ENCODE results near the gene SP1.
A peak's percentile ranks its signal among the peaks of the same experiment; 100 is the strongest.
"Not testable (repeated sequence)": the region's sequence is repeated elsewhere in the genome, so short reads cannot be mapped to it uniquely, and the experiment has no call there.

Gene SP1

GRCh38 chr12:53441040-53441833 is 61.3 kb downstream of the SP1 start, which contains the start of gene PRR13:
Gene PRR13, plus strand, starts transcription at chr12:53441734. Its CDS starts 981 bp downstream, at chr12:53442715.
- Histone ChIP-seq H3K9me3 (ENCODE audit: control insufficient read depth in 5 of 5, low read length in 5 of 5) (no peaks in the 10 kb centered on the region), H3K27me3 (ENCODE audit: control insufficient read depth in 5 of 5, insufficient read depth in 4 of 5, low read length in 5 of 5) (no peaks in the 10 kb centered on the region), H3K9ac (ENCODE audit: low read length in 5 of 5) (peak within 1 kb of the TSS; percentile 69 to 88 (median 84)), H3K4me3 (ENCODE audit: low read depth in 1 of 5, low read length in 5 of 5) (peak within 1 kb of the TSS; percentile 79 to 94 (median 89)), H3K27ac (ENCODE audit: low read depth, low read length) (peak within 1 kb of the TSS; percentile 94), H3K4me1 (ENCODE audit: control insufficient read depth in 5 of 5, insufficient read depth in 5 of 5, low read length in 5 of 5) (peaks cover 4 to 24% (median 21%) of the 10 kb centered on the region in 5 donors), H3K36me3 (ENCODE audit: control insufficient read depth in 5 of 5, insufficient read depth in 5 of 5, low read length in 5 of 5) (peaks cover 5 to 23% (median 20%) of the 10 kb centered on the region in 5 donors)

DNA sequence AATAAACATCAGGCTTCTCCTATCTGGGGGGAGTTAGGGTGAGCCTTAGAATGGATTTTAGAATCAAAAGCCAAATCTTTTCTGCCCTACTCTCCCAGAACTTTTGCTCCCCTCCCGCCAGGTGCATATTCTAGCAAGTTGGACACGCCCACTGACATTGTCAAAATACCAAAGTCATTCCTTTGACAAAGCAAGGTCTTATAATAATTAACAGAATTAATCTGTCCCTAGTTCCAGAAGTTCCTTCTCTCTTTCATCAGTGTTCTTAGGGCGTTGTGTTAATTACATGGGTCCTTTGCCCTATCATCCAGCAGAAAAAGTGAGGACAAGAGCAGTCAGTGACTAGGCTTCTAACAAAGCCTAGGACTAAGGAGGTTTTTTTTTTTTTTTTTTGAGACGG is 64.0 kb downstream of the SP1 start:
- no peak overlapping the region for H3K9ac ChIP-seq (ENCODE audit: low read length in 5 of 5)
- peaks cover 8 to 37% (median 29%) of the 10 kb centered on the region in 5 donors for H3K36me3 ChIP-seq (ENCODE audit: control insufficient read depth in 5 of 5, insufficient read depth in 5 of 5, low read length in 5 of 5)
- H3K4me1 ChIP-seq (ENCODE audit: control insufficient read depth in 5 of 5, insufficient read depth in 5 of 5, low read length in 5 of 5), result peaks cover 4 to 24% (median 21%) of the 10 kb centered on the region in 5 donors
- H3K9me3 ChIP-seq (ENCODE audit: control insufficient read depth in 5 of 5, low read length in 5 of 5), result no peaks in the 10 kb centered on the region
- H3K27me3 ChIP-seq (ENCODE audit: control insufficient read depth in 5 of 5, insufficient read depth in 4 of 5, low read length in 5 of 5), result no peaks in the 10 kb centered on the region
- H3K4me3 ChIP-seq (ENCODE audit: low read depth in 1 of 5, low read length in 5 of 5), result no peak overlapping the region
- no peak overlapping the region for H3K27ac ChIP-seq (ENCODE audit: low read depth, low read length)

DNA sequence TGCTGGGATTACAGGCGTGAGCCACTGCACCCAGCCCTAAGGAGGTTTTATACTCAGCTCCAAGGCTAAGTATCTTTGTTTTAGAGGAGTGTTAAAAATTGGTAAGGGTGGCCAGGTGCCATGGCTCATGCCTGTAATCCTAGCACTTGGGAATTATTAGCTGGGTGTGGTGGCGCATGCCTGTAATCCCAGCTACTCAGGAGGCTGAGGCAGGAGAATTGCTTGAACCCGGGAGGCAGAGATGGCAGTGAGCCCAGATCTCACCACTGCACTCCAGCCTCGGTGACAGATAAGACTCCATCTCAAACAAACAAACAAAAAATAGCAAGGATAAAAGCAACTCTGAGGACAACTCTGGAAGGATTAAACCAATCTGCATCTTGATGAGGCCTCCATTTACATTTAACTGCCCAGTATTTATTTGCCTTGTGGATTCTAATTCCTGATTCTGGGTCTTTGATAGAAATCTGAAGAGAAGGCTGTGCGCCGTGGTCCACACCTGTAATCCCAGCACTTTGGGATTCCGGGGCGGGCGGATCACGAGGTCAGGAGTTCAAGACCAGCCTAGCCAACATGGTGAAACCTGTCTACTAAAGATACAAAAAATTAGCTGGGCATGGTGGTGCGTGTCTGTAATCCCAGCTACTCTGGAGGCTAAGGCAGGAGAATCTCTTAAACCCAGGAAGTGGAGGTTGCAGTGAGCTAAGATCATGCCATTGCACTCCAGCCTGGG is 64.8 kb downstream of the SP1 start:
- not testable (repeated sequence) for H3K9ac ChIP-seq (ENCODE audit: low read length in 5 of 5); H3K4me3 ChIP-seq (ENCODE audit: low read depth in 1 of 5, low read length in 5 of 5); H3K27ac ChIP-seq (ENCODE audit: low read depth, low read length); H3K27me3 ChIP-seq (ENCODE audit: control insufficient read depth in 5 of 5, insufficient read depth in 4 of 5, low read length in 5 of 5); H3K9me3 ChIP-seq (ENCODE audit: control insufficient read depth in 5 of 5, low read length in 5 of 5)
- Histone ChIP-seq H3K4me1 (ENCODE audit: control insufficient read depth in 5 of 5, insufficient read depth in 5 of 5, low read length in 5 of 5) (peaks cover 4 to 24% (median 21%) of the 10 kb centered on the region in 5 donors), H3K36me3 (ENCODE audit: control insufficient read depth in 5 of 5, insufficient read depth in 5 of 5, low read length in 5 of 5) (peaks cover 8 to 37% (median 29%) of the 10 kb centered on the region in 5 donors)

DNA sequence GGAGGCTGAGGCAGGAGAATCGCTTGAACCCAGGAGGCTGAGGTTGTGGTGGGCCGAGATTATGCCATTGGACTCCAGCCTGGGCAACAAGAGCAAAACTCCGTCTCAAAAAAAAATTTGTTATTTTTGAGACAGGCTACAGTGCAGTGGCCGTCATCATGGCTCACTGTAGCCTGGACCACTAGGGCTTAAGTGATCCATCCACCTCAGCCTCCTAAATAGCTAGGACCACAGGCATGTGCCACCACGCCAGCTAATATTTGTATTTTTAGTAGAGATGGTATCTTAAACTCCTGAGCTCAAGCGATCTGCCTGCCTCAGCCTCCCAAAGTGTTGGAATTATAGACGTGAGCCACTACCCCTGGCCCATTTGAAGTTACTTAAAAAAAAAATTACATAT is 71.0 kb downstream of the SP1 start:
- no peaks in the 10 kb centered on the region for H3K9me3 ChIP-seq (ENCODE audit: control insufficient read depth in 5 of 5, low read length in 5 of 5)
- no peaks in the 10 kb centered on the region for H3K27me3 ChIP-seq (ENCODE audit: control insufficient read depth in 5 of 5, insufficient read depth in 4 of 5, low read length in 5 of 5)
- H3K36me3 ChIP-seq (ENCODE audit: control insufficient read depth in 5 of 5, insufficient read depth in 5 of 5, low read length in 5 of 5), result peaks cover 19 to 33% (median 28%) of the 10 kb centered on the region in 5 donors
- no peak overlapping the region for H3K4me3 ChIP-seq (ENCODE audit: low read depth in 1 of 5, low read length in 5 of 5)
- H3K9ac ChIP-seq (ENCODE audit: low read length in 5 of 5), result no peak overlapping the region
- no peak overlapping the region for H3K27ac ChIP-seq (ENCODE audit: low read depth, low read length)
- H3K4me1 ChIP-seq (ENCODE audit: control insufficient read depth in 5 of 5, insufficient read depth in 5 of 5, low read length in 5 of 5), result peaks cover 10 to 25% (median 23%) of the 10 kb centered on the region in 5 donors

DNA sequence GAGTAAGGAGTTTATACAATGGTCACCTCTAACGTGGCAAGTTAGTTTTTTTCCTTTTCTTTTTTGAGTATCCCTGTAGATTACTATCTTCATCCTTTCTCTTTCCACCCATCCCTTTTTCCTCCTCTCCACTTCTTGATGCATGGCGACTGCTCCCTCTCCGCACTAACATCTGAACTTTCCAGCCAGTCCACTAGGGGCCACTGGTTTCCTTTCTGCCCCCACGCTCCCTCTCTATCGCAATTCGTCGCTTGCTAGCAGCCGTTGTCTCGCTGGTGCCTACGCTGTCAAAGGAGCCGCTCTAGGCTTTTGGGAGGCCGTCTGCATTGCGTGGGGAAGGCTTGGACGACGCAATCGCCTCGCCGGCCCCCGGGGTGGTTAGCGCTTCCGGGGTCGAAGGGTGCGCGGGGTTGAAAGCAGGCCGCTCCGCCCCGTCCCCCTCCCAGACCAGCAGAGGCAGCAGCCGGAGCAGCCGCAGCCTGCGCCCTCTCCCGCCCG is 71.7 kb downstream of the SP1 start, which contains the start of gene PCBP2:
PCBP2 (plus strand) TSS at position 442 of the 498 bp plus-strand sequence. CDS start 2,699 bp downstream, outside the sequence.
- H3K27me3 ChIP-seq (ENCODE audit: control insufficient read depth in 5 of 5, insufficient read depth in 4 of 5, low read length in 5 of 5), result no peaks in the 10 kb centered on the region
- H3K36me3 ChIP-seq (ENCODE audit: control insufficient read depth in 5 of 5, insufficient read depth in 5 of 5, low read length in 5 of 5), result peaks cover 21 to 36% (median 31%) of the 10 kb centered on the region in 5 donors
- peak within 1 kb of the TSS; percentile 90 for H3K27ac ChIP-seq (ENCODE audit: low read depth, low read length)
- peak within 1 kb of the TSS; percentile 84 to 92 (median 88) for H3K4me3 ChIP-seq (ENCODE audit: low read depth in 1 of 5, low read length in 5 of 5)
- H3K9ac ChIP-seq (ENCODE audit: low read length in 5 of 5), result peak within 1 kb of the TSS; percentile 90 to 98 (median 95)
- peaks cover 10 to 25% (median 23%) of the 10 kb centered on the region in 5 donors for H3K4me1 ChIP-seq (ENCODE audit: control insufficient read depth in 5 of 5, insufficient read depth in 5 of 5, low read length in 5 of 5)
- H3K9me3 ChIP-seq (ENCODE audit: control insufficient read depth in 5 of 5, low read length in 5 of 5), result no peaks in the 10 kb centered on the region

- peaks cover 22 to 42% (median 38%) of the 10 kb centered on the region in 5 donors for H3K36me3 ChIP-seq (ENCODE audit: control insufficient read depth in 5 of 5, insufficient read depth in 5 of 5, low read length in 5 of 5)
- no peaks in the 10 kb centered on the region for H3K9me3 ChIP-seq (ENCODE audit: control insufficient read depth in 5 of 5, low read length in 5 of 5)
- H3K9ac ChIP-seq (ENCODE audit: low read length in 5 of 5), result peak overlapping the region; percentile 90 to 98 (median 95)
- peak overlapping the region; percentile 84 to 92 (median 88) for H3K4me3 ChIP-seq (ENCODE audit: low read depth in 1 of 5, low read length in 5 of 5)
- no peaks in the 10 kb centered on the region for H3K27me3 ChIP-seq (ENCODE audit: control insufficient read depth in 5 of 5, insufficient read depth in 4 of 5, low read length in 5 of 5)
- peak overlapping the region; percentile 90 for H3K27ac ChIP-seq (ENCODE audit: low read depth, low read length)
- peaks cover 10 to 25% (median 23%) of the 10 kb centered on the region in 5 donors for H3K4me1 ChIP-seq (ENCODE audit: control insufficient read depth in 5 of 5, insufficient read depth in 5 of 5, low read length in 5 of 5)
Observed at GRCh38 chr12:53452159-53453077, 72.4 kb downstream of the SP1 start.

DNA sequence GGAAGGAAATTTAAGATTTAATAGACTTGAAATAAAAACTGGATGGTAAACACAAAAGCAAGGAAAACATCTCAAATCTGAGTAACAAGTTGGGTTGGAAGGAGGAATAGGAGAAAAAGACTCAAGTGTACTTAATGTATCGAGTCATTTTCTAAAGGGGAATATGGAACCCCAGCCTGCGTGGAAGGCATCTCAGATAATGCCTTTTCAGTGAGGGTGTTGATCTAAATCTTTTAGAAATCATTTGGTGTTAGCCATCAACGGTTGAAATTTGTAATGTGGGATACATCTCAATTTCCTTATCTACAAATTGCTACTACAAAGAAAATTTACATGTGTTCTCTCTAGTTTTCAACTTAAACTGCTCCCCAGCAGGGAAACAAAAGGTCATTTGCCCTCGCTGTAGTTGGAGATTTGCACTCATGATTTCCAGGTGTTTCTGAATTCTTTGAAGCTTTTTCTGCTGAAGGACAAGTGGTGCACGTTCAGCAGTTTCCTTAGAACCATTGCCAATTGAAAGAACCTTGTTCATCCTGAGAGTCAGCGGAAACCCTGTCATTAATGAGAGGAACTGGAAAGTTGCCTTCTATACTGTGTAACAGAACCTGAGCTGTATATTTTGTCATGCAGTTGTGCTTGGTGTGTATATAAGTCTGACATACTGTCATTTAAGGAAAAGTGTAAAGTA is 74.1 kb downstream of the SP1 start:
- Histone ChIP-seq H3K27ac (ENCODE audit: low read depth, low read length) (peak overlapping the region; percentile 90), H3K36me3 (ENCODE audit: control insufficient read depth in 5 of 5, insufficient read depth in 5 of 5, low read length in 5 of 5) (peaks cover 29 to 52% (median 49%) of the 10 kb centered on the region in 5 donors), H3K27me3 (ENCODE audit: control insufficient read depth in 5 of 5, insufficient read depth in 4 of 5, low read length in 5 of 5) (no peaks in the 10 kb centered on the region), H3K4me3 (ENCODE audit: low read depth in 1 of 5, low read length in 5 of 5) (peak overlapping the region in 1 of 5 donors; percentile 12), H3K9ac (ENCODE audit: low read length in 5 of 5) (peak overlapping the region in 3 of 5 donors; percentile 83 to 96 (median 91)), H3K9me3 (ENCODE audit: control insufficient read depth in 5 of 5, low read length in 5 of 5) (no peaks in the 10 kb centered on the region), H3K4me1 (ENCODE audit: control insufficient read depth in 5 of 5, insufficient read depth in 5 of 5, low read length in 5 of 5) (peaks cover 10 to 25% (median 23%) of the 10 kb centered on the region in 5 donors)

GRCh38 chr12:53454707-53455106 is 74.7 kb downstream of the SP1 start:
- Histone ChIP-seq H3K27me3 (ENCODE audit: control insufficient read depth in 5 of 5, insufficient read depth in 4 of 5, low read length in 5 of 5) (no peaks in the 10 kb centered on the region), H3K9ac (ENCODE audit: low read length in 5 of 5) (no peak overlapping the region), H3K9me3 (ENCODE audit: control insufficient read depth in 5 of 5, low read length in 5 of 5) (no peaks in the 10 kb centered on the region), H3K4me3 (ENCODE audit: low read depth in 1 of 5, low read length in 5 of 5) (no peak overlapping the region), H3K4me1 (ENCODE audit: control insufficient read depth in 5 of 5, insufficient read depth in 5 of 5, low read length in 5 of 5) (peaks cover 10 to 25% (median 23%) of the 10 kb centered on the region in 5 donors), H3K36me3 (ENCODE audit: control insufficient read depth in 5 of 5, insufficient read depth in 5 of 5, low read length in 5 of 5) (peaks cover 29 to 58% (median 55%) of the 10 kb centered on the region in 5 donors), H3K27ac (ENCODE audit: low read depth, low read length) (no peak overlapping the region)

All from subcutaneous abdominal adipose tissue (tissue), 5 donors.